Mesenchymal stem cell (in vitro differentiated cells and primary cell): ENCODE measurements around the gene ARHGAP23.
A peak's percentile ranks its signal among the peaks of the same experiment; 100 is the strongest.

Source experiments
- DNase-seq: peaks from one replicate; pipeline ENCODE4 v3.0.0-alpha.2; 2013
- H2AFZ ChIP-seq: one replicate; pipeline ENCODE4 v1.6.1; 2013; ENCODE audit warnings: low read depth, mild to moderate bottlenecking, control low read depth, inconsistent platforms, low read length, moderate library complexity
- H2AK5ac ChIP-seq: 2 replicates; pipeline ENCODE4 v1.6.1; 2013; ENCODE audit warnings: low read length, moderate library complexity, mild to moderate bottlenecking, inconsistent platforms; ENCODE audit not compliant: severe bottlenecking
- H2BK120ac ChIP-seq: one replicate; pipeline ENCODE4 v1.6.1; 2013; ENCODE audit warnings: low read depth, mild to moderate bottlenecking, inconsistent platforms, low read length, moderate library complexity
- H2BK12ac ChIP-seq, 2 experiments: one replicate each; pipeline ENCODE4 v1.6.1; 2013; ENCODE audit warnings: inconsistent platforms in 2 of 2, low read length in 2 of 2, mild to moderate bottlenecking in 2 of 2, moderate library complexity in 2 of 2, control low read depth in 1 of 2
- H2BK15ac ChIP-seq: one replicate; pipeline ENCODE4 v1.6.1; 2013; ENCODE audit warnings: mild to moderate bottlenecking, low read depth, inconsistent platforms; ENCODE audit not compliant: poor library complexity, severe bottlenecking
- H2BK5ac ChIP-seq: 2 replicates; pipeline ENCODE4 v1.6.1; 2013; ENCODE audit warnings: low read depth, mild to moderate bottlenecking, low read length, control low read depth, inconsistent platforms; ENCODE audit not compliant: poor library complexity, severe bottlenecking
- H3K14ac ChIP-seq, 2 experiments: one replicate each; pipeline ENCODE4 v1.6.1; 2013; ENCODE audit warnings: inconsistent platforms in 2 of 2, low read length in 2 of 2, control low read depth in 1 of 2, mild to moderate bottlenecking in 1 of 2, moderate library complexity in 1 of 2
- H3K18ac ChIP-seq, 2 experiments: one replicate each; pipeline ENCODE4 v1.6.1; 2013; ENCODE audit warnings: inconsistent platforms in 2 of 2, low read length in 2 of 2, control low read depth in 1 of 2, low read depth in 1 of 2, mild to moderate bottlenecking in 1 of 2
- H3K23ac ChIP-seq, 2 experiments: one replicate each; pipeline ENCODE4 v1.6.1; 2013; ENCODE audit warnings: inconsistent platforms in 2 of 2, low read length in 2 of 2, mild to moderate bottlenecking in 2 of 2, moderate library complexity in 2 of 2, control low read depth in 1 of 2
- H3K27ac ChIP-seq: 2 replicates; pipeline ENCODE4 v1.5.1; 2013; ENCODE audit warnings: mild to moderate bottlenecking, moderate library complexity, low read length, control low read depth, inconsistent platforms; ENCODE audit not compliant: poor library complexity, severe bottlenecking
- H3K27me3 ChIP-seq, 2 experiments: 2 replicates each; pipeline versions ENCODE4 v1.6.1 to v1.7.0; 2013; ENCODE audit warnings: low read length in 2 of 2, mild to moderate bottlenecking in 2 of 2, moderate library complexity in 2 of 2, control low read depth in 1 of 2, inconsistent platforms in 1 of 2; ENCODE audit not compliant: control insufficient read depth in 1 of 2, insufficient read depth in 1 of 2
- H3K36me3 ChIP-seq, 2 experiments: 2 replicates each; pipeline versions ENCODE4 v1.6.1 to v1.7.0; 2013; ENCODE audit warnings: low read length in 2 of 2, control low read depth in 1 of 2, inconsistent platforms in 1 of 2, low read depth in 1 of 2, mild to moderate bottlenecking in 1 of 2; ENCODE audit not compliant: insufficient read depth in 2 of 2, control insufficient read depth in 1 of 2
- H3K4ac ChIP-seq, 2 experiments: one replicate each; pipeline ENCODE4 v1.6.1; 2013; ENCODE audit warnings: inconsistent platforms in 2 of 2, low read length in 2 of 2, mild to moderate bottlenecking in 2 of 2, moderate library complexity in 2 of 2, control low read depth in 1 of 2, low read depth in 1 of 2
- H3K4me1 ChIP-seq: 2 replicates; pipeline ENCODE4 v1.6.1; 2013; ENCODE audit warnings: low read depth, low read length, control low read depth; ENCODE audit not compliant: control insufficient read depth, insufficient read depth
- H3K4me2 ChIP-seq: 2 replicates; pipeline ENCODE4 v1.6.1; 2013; ENCODE audit warnings: low read length, mild to moderate bottlenecking, inconsistent platforms; ENCODE audit not compliant: poor library complexity, severe bottlenecking
- H3K4me3 ChIP-seq, 2 experiments: 2 replicates each; pipeline versions ENCODE4 v1.5.1 to v1.7.0; 2013; ENCODE audit warnings: low read length in 2 of 2, mild to moderate bottlenecking in 2 of 2, control low read depth in 1 of 2, low read depth in 1 of 2; ENCODE audit not compliant: insufficient read depth in 1 of 2
- H3K79me1 ChIP-seq: replicated peaks from 2 replicates; pipeline ENCODE4 v1.6.1; 2013; ENCODE audit warnings: mild to moderate bottlenecking, control low read depth, low read length, inconsistent platforms; ENCODE audit not compliant: poor library complexity, severe bottlenecking
- H3K9ac ChIP-seq: 2 replicates; pipeline ENCODE4 v1.7.0; 2013; ENCODE audit warnings: mild to moderate bottlenecking, low read length, moderate library complexity
- H3K9me3 ChIP-seq: 2 replicates; pipeline ENCODE4 v1.7.0; 2013; ENCODE audit warnings: mild to moderate bottlenecking, low read length; ENCODE audit not compliant: control insufficient read depth
- H4K8ac ChIP-seq: one replicate; pipeline ENCODE4 v1.6.1; 2013; ENCODE audit warnings: inconsistent platforms, mild to moderate bottlenecking, low read length, moderate library complexity
- H4K91ac ChIP-seq: one replicate; pipeline ENCODE4 v1.6.1; 2013; ENCODE audit warnings: mild to moderate bottlenecking, low read length, inconsistent platforms
- WGBS: methylation state at CpG from one replicate; pipeline ENCODE4 v1.1.7; 2013; ENCODE audit warnings: mixed read lengths; 5-methylcytosine and 5-hydroxymethylcytosine counted together

Gene ARHGAP23

DNA sequence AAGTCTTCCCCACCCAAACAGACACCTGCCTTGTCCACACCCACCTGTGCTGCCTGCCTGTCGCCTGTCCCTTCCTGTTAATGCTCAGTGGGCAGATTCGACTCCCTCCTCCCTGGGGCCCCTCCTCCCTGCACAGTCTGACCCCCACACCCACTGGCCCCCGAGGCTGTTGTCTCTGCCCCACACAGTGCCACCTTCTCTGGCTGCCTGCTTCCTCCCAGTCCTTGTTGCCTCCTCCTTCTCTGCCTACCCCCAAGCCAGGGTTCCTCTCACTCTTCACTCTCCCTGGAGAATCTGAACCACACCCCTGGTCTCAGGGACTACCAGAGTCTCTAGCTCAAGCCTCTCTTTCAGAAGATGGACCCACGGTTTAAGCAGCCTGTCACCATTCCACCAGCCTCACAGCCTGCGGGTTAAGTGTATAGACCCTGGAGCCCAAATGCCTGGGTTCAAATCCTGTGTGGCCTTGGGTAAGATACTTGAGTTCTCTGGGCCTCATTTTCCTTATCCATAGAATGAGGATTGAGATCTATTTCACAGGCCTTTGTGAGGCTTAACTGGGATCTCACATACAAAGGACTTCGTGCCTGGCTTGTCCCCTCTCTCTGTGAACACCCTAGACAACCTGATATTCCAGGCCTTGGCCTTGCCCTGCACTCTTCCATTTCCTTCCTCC, 3.8 kb upstream of the ARHGAP23 start:
- DNase-seq: no peak
- Histone ChIP-seq H4K8ac (no peak overlapping the region), H2BK120ac (no peak overlapping the region)

GRCh38 chr17:38425031-38425430, 3.2 kb upstream of the ARHGAP23 start:
- H3K4ac ChIP-seq: no peak overlapping the region
- no peak overlapping the region for H2BK5ac ChIP-seq
- peak overlapping the region in 1 of 2 experiments; percentile 41 for H3K18ac ChIP-seq
- no peak overlapping the region for H2BK15ac ChIP-seq
- H4K91ac ChIP-seq: peak overlapping the region; percentile 63
- 91% methylated on average over 12 of the region's 13 CpGs for WGBS
- H3K27me3 ChIP-seq: peaks cover 17 to 23% of the 10 kb centered on the region in 2 experiments
- H2BK12ac ChIP-seq: peak overlapping the region; percentile 35 to 73
- no peaks in the 10 kb centered on the region for H3K9me3 ChIP-seq
- no peaks in the 10 kb centered on the region for H3K36me3 ChIP-seq
- H3K9ac ChIP-seq: no peak overlapping the region
- H3K79me1 ChIP-seq: no peaks in the 10 kb centered on the region
- H4K8ac ChIP-seq: peak overlapping the region; percentile 12
- H3K14ac ChIP-seq: no peak overlapping the region
- H3K4me2 ChIP-seq: no peak overlapping the region
- H3K23ac ChIP-seq: no peak overlapping the region
- H2AK5ac ChIP-seq: peak overlapping the region; percentile 95
- no peak overlapping the region for H3K4me3 ChIP-seq
- H3K27ac ChIP-seq: no peak overlapping the region
- no peak overlapping the region for H2AFZ ChIP-seq
- no peak overlapping the region for H2BK120ac ChIP-seq
- no peak for DNase-seq
- peaks cover 39% of the 10 kb centered on the region for H3K4me1 ChIP-seq

More for the DNA sequence above, 3.8 kb upstream of the ARHGAP23 start:
- H3K23ac ChIP-seq: no peak overlapping the region
- H2AFZ ChIP-seq: no peak overlapping the region
- H3K14ac ChIP-seq: peak overlapping the region in 1 of 2 experiments; percentile 9
- peak overlapping the region; percentile 35 to 54 for H2BK12ac ChIP-seq
- 81% methylated on average over 6 of the region's 6 CpGs for WGBS
- H3K4me2 ChIP-seq: no peak overlapping the region
- peaks cover 37% of the 10 kb centered on the region for H3K4me1 ChIP-seq
- H3K9ac ChIP-seq: no peak overlapping the region
- H3K79me1 ChIP-seq: no peaks in the 10 kb centered on the region
- no peak overlapping the region for H3K18ac ChIP-seq
- H4K91ac ChIP-seq: no peak overlapping the region
- no peak overlapping the region for H3K27ac ChIP-seq
- H3K36me3 ChIP-seq: no peaks in the 10 kb centered on the region
- no peak overlapping the region for H3K4me3 ChIP-seq
- peaks cover 23 to 29% of the 10 kb centered on the region in 2 experiments for H3K27me3 ChIP-seq
- H2BK5ac ChIP-seq: no peak overlapping the region
- no peaks in the 10 kb centered on the region for H3K9me3 ChIP-seq
- H2AK5ac ChIP-seq: peak overlapping the region; percentile 95
- no peak overlapping the region for H3K4ac ChIP-seq
- no peak overlapping the region for H2BK15ac ChIP-seq

GRCh38 chr17:38425744-38426143, 2.5 kb upstream of the ARHGAP23 start:
- peak overlapping the region; percentile 70 for H4K91ac ChIP-seq
- no peak overlapping the region for H3K9ac ChIP-seq
- peak overlapping the region; percentile 29 for H3K27ac ChIP-seq
- peak overlapping the region; percentile 90 for H4K8ac ChIP-seq
- no peaks in the 10 kb centered on the region for H3K36me3 ChIP-seq
- peaks cover 10 to 17% of the 10 kb centered on the region in 2 experiments for H3K27me3 ChIP-seq
- no peak overlapping the region for H3K4me3 ChIP-seq
- H2BK15ac ChIP-seq: peak overlapping the region; percentile 78
- peak overlapping the region; percentile 46 to 57 for H3K4ac ChIP-seq
- H3K4me2 ChIP-seq: peak overlapping the region; percentile 38
- peak overlapping the region; percentile 97 for H2AK5ac ChIP-seq
- no peaks in the 10 kb centered on the region for H3K9me3 ChIP-seq
- no peak overlapping the region for H2BK5ac ChIP-seq
- peak; percentile 61 for DNase-seq
- 25% methylated on average over 5 of the region's 9 CpGs for WGBS
- H3K14ac ChIP-seq: peak overlapping the region in 1 of 2 experiments; percentile 49
- H3K18ac ChIP-seq: peak overlapping the region; percentile 10 to 82
- peak overlapping the region; percentile 71 for H2BK120ac ChIP-seq
- H2BK12ac ChIP-seq: peak overlapping the region; percentile 59 to 84
- H2AFZ ChIP-seq: peak overlapping the region; percentile 3
- H3K4me1 ChIP-seq: peaks cover 44% of the 10 kb centered on the region
- no peaks in the 10 kb centered on the region for H3K79me1 ChIP-seq
- H3K23ac ChIP-seq: no peak overlapping the region

DNA sequence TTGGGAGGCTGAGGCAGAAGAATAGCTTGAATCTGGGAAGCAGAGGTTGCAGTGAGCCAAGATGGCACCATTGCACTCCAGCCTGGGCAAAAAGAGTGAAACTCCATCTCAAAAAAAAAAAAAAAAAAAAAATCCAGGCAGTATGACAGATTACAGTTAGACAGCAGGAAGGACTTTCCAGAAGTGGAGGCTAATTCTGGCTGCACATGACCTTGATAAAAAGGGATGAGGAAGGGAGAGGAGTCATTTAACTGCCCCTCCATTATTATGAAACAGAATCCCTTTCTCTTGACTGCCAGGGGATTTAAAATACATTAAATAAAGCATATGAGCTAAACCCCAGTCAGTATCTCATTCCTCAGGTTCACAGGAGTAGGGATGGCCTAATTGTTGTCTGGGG, 1.8 kb upstream of the ARHGAP23 start:
- Histone ChIP-seq H2BK5ac (no peak overlapping the region), H3K18ac (no peak overlapping the region), H3K4me1 (peaks cover 47% of the 10 kb centered on the region), H3K9ac (peak overlapping the region; percentile 8), H4K91ac (peak overlapping the region; percentile 18), H2AFZ (no peak overlapping the region), H3K79me1 (no peaks in the 10 kb centered on the region), H3K27me3 (peaks cover 3 to 10% of the 10 kb centered on the region in 2 experiments), H3K23ac (no peak overlapping the region), H3K4ac (no peak overlapping the region), H4K8ac (peak overlapping the region; percentile 82), H2BK120ac (no peak overlapping the region), H3K14ac (peak overlapping the region in 1 of 2 experiments; percentile 69), H2BK12ac (peak overlapping the region; percentile 73 to 76), H3K4me2 (no peak overlapping the region), H3K9me3 (no peaks in the 10 kb centered on the region), H3K4me3 (no peak overlapping the region), H2BK15ac (no peak overlapping the region), H2AK5ac (peak overlapping the region; percentile 97), H3K27ac (no peak overlapping the region), H3K36me3 (peaks cover 0 to 7% of the 10 kb centered on the region in 2 experiments)
- no peak for DNase-seq
